NCI-H510A (cell line): Measurements from ENCODE around the gene ZFHX3.

Experiments used
- DNase-seq: peaks from one replicate; lab custom pipeline; 2025; lab: John Stamatoyannopoulos, UW

ZFHX3 gene

DNA sequence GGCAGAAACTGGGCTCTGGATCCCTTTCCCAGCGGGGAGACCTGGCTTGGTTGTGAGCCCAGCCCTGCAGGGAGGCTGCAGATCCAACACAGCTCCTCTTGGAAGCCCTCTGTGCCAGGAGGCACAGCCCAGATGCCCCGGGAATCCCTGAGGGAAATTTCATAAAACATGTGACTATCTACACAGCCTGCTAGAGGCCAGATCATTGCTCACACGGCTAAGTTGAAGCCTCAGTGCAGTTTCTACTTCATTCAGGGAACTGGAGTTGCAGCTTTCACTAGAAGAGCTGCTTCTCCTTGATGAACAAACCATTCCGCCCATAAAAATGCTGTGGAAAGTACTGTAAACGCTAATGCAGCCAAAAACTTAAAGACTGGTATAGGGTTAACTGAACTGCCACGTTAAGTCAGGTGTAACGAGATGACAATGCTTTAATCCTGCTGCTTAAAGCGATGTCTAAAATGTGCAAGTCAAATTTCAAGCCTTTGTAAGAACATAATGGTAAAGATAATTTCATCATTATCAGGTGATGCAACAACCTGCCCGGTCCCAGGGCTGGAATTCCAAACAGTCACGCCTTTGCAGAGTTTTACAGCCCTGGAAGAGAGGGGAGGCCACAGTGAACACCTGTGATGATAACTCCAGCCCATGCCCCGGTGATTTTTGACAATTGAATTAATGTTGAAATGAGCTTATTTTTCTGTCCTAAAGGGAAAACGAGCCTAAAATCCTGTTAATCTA, 172.5 kb downstream of the ZFHX3 start:
- no peak for DNase-seq

DNA sequence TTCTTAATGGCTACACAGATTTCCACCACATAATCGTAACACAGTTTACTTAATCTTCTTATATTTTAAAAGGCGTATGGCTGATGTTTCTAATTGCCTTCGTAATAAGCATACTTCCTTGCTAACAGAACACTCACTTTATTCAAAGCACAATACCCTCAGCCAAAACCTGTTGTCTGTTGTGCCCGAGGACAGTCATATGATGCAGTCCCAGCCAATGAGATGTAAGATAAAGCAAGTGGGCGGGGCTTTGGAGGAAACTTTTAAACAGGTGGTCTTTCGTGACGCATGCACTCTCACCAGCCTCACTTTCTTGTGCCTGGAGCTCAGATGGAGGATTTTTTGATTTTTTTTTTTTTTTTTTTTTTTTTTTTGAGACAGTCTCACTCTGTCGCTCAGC, 174.1 kb downstream of the ZFHX3 start:
- no peak for DNase-seq

DNA sequence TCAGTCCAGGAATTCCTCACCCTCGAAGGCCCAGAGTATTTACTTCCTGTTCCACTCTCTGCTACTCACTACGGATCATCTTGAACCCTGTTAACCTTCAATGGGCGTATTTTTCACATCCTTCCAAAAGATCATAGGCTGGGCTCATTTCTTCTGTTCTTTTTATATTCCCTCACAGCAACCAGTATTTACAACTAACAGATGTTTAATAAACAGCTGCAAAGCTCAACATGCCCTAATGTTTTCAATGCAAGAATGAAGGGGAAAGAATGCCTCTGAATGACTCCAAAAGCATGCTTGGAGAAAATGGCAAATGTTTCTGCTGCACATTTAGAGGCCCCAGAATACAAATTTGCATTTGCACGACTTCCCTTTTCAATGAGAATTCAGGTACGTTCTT, 174.9 kb downstream of the ZFHX3 start:
- no peak for DNase-seq

DNA sequence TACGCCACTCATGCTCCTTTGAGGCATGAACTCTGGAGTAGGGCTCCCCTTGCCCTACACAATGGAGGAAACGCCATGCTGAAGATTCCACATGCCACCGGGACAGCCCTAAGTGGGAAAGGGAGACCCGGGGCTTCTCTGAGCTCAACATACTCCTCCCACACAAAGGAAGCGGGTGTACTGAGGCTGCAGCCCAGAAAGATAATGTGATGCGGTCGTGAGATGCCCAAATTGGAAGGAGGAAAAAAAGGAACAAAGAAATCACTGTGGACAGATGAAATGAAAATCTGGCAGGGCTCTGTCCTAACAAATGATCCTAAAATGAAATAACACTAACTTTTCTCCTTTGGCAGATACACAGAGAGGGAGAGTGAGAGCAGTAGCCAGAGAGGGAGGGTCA, 182.1 kb downstream of the ZFHX3 start:
- no peak for DNase-seq

DNA sequence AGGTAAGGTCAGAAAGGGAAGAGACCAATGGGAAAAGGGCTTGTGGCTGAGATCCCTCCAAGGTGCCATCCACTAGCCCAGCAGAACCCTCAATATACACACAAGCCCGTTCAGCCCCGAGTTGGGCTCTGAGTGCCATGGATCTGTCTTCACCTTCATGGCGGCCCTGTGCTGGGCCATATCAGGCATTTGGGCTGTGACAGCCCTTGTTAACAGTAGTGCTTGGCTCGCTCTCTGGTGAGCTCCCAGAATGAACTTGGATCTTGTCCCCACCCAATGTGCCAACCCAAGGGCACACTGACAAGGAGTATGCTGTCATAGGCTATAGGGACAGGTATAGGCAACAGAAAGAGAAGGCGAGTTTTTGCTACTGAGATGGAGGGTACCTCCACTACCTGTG, 182.7 kb downstream of the ZFHX3 start:
- no peak for DNase-seq

DNA sequence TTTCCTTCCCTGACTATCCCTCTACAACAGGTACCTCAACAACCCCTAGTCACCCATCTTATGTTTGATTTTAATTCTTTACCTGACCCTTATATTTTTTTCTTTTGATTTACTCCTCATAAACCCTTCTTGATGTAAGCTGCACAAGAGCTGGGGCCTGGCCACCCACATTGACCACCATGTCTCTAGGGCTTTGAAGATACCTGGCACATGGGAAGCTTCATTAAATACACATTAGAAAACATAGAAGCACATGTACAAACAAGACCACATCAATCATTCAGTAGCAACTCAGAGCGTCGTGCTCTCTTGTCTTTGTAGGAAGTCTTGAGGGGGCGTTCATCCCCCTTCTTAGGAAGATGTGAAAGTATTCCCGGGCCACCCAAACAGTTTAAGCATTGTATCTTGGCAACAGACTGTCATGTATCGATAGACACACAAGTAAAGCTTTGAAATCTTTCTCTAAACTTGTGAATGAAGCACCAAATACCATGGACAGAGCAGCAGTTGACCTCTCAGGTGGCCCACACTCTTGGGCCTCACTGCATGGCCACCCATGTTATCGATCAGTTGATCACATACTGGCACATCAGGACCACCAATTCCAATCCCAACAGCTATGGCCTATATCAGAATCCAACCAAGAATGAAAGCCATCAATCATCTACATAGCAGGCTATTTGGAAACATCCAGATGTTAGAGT, 183.6 kb downstream of the ZFHX3 start:
- DNase-seq: no peak

DNA sequence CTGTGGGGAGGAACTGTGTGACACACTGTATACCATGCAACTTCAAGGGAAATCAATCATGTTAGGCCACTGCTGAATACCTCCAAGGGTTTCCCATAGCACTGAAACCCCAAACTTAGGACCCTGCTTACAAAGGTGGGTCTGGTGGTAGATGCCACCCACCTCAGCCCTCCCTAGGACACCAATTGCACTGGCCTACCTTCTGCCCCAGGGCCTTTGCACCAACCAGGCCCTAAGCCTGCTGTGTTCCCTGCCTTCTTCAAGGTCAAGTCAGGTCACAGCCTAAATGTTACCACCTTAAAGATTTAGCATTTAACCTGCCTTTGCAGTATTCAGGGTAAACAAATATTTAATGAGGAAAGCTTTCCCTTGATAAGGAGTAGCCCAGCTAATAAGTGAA, 185.8 kb downstream of the ZFHX3 start:
- DNase-seq: no peak

DNA sequence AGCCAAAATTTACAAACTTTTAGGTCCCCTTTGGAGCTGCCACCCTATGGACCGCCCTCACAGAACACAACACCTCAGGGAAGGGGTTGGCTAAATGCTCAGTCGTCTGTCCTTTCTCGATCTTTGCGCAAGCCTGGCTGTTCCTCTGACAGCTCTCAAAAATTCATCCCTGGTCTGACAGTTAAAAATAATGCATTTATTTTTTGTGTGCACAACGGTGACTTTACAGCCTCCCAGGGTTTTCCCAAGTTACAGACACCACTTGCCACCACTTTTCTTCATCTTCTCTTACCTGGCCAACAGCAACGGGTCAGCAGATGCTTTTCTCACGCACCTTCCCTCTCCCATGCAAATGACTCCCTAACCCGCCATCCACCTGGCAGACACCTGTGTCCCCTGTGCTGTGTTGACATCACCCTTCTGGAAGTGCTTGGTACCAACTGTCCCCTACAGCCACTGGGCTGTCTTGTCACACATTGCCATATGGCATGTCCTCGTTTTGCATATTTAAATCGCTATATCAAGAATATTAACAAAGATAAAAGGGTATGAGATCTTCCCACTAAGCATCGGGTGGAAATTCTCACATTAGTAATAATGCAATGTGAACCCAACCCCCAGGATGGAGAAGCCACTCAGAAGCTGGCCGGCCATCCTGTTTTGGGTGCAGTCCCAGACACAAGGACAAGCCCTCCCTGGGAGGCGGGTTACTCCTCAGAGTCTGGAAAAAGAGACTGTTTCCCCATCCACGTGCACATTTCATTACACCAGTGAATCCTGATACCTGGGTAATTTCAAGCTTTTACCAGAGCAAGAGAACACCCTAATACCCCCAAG, 187.0 kb downstream of the ZFHX3 start:
- no peak for DNase-seq

DNA sequence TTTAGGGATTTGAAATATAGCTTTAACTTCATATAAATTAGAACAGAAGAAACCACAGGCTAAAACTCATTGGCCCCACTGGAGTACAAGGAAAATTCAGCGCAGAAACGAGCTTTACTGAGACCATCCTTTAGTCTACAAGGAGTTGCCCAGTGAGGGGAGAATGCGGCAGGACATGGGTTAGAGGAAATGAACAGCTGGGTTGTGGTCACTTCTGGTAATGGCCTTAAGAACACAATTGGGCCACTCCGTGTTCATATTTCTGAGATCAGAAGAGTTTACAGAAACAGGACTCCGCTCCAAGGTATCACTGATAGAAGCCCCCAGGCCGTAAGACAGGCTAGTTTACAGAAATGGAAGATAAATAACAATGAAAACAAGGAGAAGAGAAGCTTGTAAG, 188.3 kb downstream of the ZFHX3 start:
- DNase-seq: no peak

DNA sequence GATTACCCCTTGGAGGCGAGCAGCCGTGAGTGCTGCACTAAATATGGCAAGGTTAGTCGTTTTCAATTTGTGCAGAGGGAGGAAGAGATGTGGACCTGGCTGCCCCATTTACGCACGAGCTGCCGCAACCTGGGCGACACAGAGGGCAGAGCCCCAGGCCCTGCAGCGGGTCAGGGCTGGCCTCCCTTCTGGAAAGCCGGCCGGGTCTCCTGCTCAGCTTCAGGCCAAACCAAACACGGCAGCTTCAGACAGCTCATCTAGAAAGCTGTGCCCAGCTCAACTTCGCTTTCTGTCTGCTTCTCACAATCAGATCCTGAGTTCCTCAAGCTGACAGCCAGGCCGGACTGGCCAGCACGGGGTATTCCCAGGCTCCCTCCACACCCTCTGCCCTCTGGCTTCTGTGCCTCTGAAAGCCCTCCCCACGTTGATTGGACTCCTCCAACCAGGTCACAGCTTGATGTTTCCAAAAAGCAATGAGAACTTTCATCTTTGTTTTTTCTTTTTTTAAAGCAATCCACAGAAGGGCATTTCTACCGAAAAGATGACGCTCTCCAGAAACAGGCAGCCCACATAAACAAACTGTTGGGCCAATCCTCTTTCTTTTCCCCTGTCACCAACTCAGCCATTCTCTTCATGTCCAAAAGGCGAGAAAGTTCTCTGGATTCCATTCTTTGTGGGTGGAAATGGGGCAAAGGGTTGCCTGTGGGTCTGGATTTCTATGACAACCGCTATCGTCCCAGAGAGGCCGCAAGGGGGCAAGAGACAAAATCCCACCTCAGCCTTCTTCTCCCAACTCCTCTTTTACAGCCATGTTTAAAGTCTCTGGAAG, 189.0 kb downstream of the ZFHX3 start:
- no peak for DNase-seq

DNA sequence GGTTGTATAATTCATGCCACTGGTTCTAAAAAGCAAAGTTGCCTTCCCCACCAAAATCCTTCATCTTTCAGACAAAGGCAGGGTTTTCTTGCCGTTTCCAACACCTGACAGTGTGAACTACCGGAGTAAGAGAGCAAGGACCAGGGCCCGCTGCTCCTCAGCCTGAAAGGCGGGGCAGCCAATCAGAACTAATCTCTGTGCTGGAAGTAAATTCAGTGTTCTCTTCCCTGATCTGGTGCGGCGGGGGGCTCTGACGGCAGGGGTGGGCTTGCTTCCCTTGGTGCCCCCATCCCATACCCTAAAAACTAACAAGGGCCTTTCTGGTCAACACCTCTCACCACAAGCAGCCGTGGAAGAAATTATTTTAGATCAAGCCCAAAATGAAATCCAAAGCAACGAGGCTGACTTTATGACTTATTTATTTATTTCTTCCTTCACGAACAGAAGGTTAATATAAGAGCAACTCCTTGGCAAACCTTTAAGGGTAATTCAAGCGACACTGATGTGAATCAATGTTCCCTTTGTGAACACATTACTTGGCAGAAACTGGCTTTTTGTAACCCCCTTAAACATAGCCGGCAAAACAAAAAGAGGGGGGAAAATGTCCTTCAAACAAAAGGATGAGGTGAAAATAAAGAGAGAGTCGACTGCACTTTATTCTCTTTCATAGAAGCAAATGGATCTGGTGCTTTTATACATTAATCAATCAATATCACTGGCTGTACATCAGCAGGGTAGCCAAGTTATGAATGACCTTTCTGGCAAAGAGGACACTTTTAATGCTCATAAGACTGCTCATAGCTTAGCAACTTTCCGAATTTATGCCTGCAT, 189.9 kb downstream of the ZFHX3 start:
- DNase-seq: no peak

DNA sequence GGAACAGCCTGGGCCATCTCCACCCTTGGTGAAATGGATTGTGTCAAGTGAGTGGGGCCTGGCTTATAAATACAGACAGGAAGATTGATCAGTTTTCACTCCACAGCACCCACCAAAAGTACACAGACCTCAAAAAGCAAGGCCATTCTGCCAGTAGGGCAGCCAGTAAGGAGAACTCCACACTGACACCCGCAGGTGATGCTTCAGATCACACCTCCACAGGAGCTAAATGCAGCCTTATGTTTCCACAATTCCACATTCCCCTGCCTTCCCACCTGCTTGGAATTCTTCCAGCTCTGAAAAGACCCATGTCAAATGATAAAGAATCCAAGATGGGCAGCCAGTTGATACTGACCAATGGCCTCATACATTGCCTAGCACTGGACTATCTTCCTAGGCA, 191.1 kb downstream of the ZFHX3 start:
- DNase-seq: no peak

DNA sequence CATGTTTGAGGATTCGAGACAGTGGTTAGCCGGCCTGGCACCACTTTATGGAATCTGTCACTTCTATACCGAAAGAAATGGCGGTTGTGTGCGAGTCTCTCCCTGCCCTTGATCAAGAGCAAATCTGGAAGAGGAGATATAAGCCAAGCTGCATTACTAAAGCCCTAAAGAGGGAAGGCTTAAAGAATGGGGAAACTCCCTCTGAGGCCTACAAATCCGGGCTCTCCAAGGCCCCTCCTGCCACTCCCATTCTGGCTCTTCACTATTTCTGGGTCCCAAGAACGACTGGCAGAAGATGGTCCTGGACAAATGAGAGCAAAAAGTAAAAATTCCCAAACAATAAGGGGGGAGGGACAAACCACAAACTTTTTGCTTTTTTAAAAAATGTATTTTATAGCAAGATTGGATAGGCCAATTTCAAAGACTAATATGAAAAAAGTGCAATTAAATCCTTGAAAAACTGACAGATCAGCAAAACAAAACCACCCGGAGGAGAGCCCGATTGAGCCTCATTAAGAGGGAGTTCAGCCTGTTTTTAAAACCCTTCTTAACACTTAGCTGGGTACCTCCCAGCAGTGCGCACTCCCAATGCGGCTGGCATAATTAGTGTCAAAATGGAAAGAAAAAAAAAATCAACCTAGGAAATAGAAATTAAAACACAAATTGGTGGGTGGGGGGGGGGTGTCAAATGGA, 193.5 kb downstream of the ZFHX3 start:
- DNase-seq: no peak

DNA sequence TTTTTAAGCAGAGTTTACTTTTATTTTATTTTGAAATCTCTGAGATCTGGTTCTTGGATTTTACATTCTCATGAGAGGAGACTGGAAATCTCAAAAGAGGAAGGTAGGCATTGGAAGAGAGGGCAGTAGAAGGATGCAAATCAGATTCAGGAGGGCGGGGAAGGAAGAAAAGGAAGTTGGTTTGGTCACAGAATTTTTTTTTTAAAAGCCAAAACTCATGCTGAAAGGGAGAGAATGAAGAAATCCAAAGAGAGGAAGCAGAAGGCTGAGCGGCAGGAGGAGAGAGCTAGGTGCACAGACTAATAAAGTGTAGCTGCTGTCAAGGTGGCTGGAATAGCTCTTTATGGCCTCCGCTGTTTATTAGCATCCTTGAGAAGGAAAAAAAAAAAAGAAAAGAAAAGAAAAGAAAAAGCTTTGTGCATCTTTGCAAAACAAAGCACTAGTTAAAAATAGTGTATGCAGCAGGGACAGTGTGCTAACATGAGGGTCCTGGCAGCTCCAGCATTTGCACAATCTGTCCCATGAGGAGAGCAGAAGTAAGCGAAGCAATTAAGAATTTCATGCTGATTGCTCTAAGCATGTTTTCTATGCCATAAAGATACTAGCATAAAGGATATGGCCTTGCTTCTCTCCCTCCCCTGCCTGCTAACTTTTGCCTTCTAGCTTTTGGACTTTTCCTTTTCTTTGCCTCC, 194.2 kb downstream of the ZFHX3 start:
- DNase-seq: no peak

DNA sequence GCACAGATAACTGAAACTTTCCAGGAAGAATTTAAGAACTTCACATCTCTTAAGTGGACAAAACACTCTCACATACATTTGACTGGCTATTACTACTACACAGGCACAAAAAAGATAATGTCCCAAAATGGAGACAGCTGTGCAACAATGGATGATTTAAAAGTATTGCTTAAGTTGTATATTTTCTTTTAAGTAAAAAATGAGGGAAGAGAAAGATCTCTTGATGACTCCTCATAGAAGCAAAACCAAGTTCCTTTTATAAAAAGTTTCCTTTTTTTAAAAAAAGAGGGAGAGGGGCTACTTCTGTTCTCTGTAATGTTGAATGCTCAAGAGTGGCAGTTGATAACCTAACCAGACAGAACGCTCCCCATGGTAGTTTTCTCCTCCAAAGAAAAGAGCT, 195.5 kb downstream of the ZFHX3 start:
- no peak for DNase-seq

DNA sequence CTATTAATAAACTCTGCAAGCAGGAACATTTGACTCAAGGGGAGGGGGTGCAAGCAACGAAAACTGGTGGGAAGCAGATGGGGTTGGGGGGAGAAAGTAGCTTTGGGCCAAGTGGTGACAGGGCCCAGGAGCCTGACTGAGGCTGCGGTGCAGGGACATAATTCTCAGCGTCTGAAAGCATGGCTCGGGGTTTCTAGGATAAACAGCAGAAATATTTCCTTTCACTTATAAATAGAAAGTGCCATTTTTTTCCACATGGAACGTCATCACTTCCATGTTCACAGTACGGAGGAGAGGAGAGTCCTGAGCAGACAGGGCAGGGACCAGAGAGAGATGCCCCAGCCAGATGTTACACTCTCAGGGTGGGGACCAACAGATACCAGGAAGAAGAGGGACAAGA, 197.1 kb downstream of the ZFHX3 start:
- no peak for DNase-seq

DNA sequence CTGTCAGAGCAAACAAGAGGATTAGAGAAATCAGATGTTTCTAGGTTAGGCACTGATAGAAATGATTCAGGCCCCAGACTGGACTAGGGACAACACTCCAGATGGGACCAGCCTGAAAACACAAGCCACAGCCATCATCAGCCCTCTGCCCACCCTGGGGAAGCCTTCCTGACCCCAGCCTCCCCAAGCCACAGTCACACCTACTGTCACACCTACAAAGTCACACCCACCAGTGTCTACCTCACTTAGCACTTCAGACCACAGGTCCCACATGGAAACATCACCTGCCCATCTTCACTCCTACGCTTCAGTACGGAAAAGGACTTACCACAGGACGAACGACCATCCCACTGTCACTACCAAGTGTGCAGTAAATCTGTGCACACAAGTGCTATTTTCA, 197.9 kb downstream of the ZFHX3 start:
- DNase-seq: no peak

DNA sequence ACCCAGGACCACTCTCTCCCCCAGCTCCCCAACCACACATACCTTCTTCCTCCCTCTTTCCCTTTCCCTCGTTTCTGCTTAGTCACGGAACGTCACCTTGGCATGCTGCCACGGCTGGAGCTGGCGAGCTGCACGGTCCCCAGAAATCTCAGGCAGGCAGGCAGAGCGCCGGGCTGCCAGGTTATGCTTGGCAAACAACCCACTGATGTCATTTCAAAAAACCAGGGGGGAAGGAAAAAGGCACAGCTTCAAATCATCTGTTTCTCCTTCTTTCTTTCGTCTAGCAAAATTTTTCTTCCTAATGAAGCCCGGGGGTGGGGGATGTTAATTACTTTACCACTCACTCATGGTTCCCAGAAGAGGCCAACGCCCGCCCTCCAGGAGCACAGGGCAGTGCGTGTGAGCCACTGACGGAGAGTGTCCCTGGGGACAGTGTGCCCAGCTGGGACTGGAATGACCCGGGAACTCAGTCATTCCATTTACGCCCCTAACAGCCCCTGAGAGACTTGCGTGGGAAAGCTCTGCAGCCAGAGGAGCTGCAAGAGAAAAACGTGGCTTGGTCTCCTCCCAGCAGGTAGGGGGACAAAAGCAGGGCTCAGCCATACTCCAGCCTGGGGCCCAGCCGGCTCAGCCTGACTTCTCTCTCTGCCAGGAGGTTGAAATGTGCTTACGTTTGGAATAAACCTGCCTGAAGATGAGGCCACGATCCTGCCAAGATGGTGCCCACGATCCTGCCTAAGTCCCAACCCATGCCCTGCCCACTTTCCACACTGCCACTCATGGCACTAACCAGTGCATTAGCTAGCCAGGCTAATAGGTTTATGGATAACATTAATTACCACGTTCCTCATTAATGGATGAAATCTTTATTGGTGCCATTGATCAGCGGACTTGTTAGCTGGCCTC, 198.9 kb downstream of the ZFHX3 start:
- peak; percentile 54 for DNase-seq

DNA sequence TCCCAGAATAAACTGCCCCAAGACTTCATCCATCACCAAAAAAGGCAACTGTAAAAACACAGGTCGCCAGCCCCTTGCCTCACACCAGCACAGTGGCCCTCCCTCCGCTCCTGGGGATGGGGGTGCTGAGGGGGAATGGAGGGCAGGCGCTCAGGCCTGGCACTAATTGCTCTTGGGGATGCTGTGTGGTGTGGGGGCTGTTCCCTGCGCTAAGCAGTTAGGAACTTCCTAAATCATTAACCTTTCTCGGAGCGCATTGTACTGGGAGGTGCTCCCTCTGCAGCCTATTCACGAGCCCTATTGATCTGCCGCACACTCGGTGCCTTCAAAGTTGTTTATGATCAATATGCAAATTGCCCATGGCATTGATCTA, 199.9 kb downstream of the ZFHX3 start:
- DNase-seq: no peak
